Right lobe of liver (tissue), 6 donors: Measurements from ENCODE around the gene TUBA1B. TPM values are rescaled to one million over a fixed set of nuclear protein-coding genes. Genes with fewer than 3 reads are reported as not detected.

ENCODE experiments used
- ATAC-seq, 4 donors: fragments of 200-7000 bp; cut with Tn5 transposase; one replicate each; pipeline ENCODE4 v1.9.1; 2020; ENCODE audit warnings: mild to moderate bottlenecking in 4 of 4, moderate library complexity in 4 of 4
- DNase-seq, 3 donors: peaks; one replicate each; pipeline ENCODE4 v3.0.0-alpha.2; 2020
- H3K27ac ChIP-seq, 3 donors: fragments of 200-600 bp; one replicate each; pipeline ENCODE4 v1.8.0; 2022
- H3K27me3 ChIP-seq, 2 donors: fragments of 200-600 bp; one replicate each; pipeline ENCODE4 v1.8.0; 2022
- H3K36me3 ChIP-seq, 4 donors: fragments of 200-600 bp; sonication (generic) in 1 of 4; one replicate each; pipeline versions ENCODE4 v1.5.1 to v1.8.0; 2017 to 2022; ENCODE audit warnings: control low read depth in 1 of 4
- H3K4me1 ChIP-seq, 4 donors: fragments of 200-600 bp; sonication (generic) in 1 of 4; one replicate each; pipeline versions ENCODE4 v1.5.1 to v1.8.0; 2017 to 2022; ENCODE audit warnings: control low read depth in 1 of 4
- H3K4me3 ChIP-seq, 3 donors: fragments of 200-600 bp; one replicate each; pipeline ENCODE4 v1.8.0; 2022
- H3K9me3 ChIP-seq, 4 donors: fragments of 200-600 bp; sonication (generic) in 1 of 4; one replicate each; pipeline versions ENCODE4 v1.5.1 to v1.8.0; 2017 to 2022; ENCODE audit warnings: control low read depth in 1 of 4
- POLR2A ChIP-seq: fragments of 450-650 bp; IDR thresholded peaks from one replicate; pipeline ENCODE4 v1.6.1; 2017; ENCODE audit warnings: antibody characterized with exemption, mild to moderate bottlenecking
- WGBS: methylation state at CpG from one replicate; pipeline ENCODE4 v1.1.6; 2018; ENCODE audit warnings: low coverage, low lambda C conversion rate; ENCODE audit not compliant: insufficient coverage; ENCODE audit errors: missing lambda C conversion rate; 5-methylcytosine and 5-hydroxymethylcytosine counted together
- intact Hi-C, 2 donors: fragments of 100-400 bp; cut with DNase I; formaldehyde crosslinking; loops; one replicate each; pipeline versions ENCODE4 v1.11.2 to v1.14.1; 2022
- total RNA-seq, 6 experiments: library from RNA; depleted of rRNA in 2 of 6; stranded (reverse); fragments of >200 nt in 2 of 6; fragmentation: NEBNext Ultra II Directional in 3 of 6; extraction: Animal tissue kit (Norgen Biotek cat#: 25700) in 3 of 6; gene quantifications; one replicate each; pipeline versions ENCODE4 v1.1.0 to v1.2.4, GENCODE V29; 2016 to 2023
- TF ChIP-seq, protein P1 (sequence below), 4 donors: fragments of 200-600 bp in 3 of 4; fragments of 450-650 bp in 1 of 4; IDR thresholded peaks; one replicate each; pipeline versions ENCODE4 v1.5.1 to v1.8.0; 2016 to 2022; ENCODE audit warnings: antibody characterized with exemption in 4 of 4, mild to moderate bottlenecking in 2 of 4
- donor health status: DM: no; HTN: yes; CAD: no.
- donor health status: DM: no; HTN: no; CAD: no.
- donor health status: DM: no; HTN: no; CAD: no.
- donor health status: DM: no; HTN: yes; CAD: no.
- donor health status: DM: no; HTN: yes; CAD: no.

Gene TUBA1B
- total RNA-seq, 6 experiments from 2014 or later: 90.3 to 370 (median 174) TPM

DNA sequence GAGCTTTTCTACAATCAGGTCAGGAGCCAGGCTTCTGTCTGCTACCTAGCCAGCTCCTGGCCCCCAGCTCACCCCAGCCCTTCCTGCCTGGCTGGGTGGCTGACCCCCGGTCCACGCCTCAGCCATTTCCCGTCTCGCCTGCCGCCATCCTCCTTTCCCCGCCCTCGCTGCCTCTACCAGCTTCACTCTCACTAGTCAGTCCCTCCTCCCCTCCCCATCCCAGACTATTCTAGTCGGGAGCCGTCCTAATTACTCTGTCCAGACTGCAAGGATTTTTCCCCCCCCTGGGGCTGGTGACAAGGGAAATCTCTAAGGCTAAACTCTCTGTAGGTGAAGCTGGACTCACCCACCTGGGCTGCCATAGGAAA is 37.4 kb downstream of the TUBA1B start:
- no peak for DNase-seq

DNA sequence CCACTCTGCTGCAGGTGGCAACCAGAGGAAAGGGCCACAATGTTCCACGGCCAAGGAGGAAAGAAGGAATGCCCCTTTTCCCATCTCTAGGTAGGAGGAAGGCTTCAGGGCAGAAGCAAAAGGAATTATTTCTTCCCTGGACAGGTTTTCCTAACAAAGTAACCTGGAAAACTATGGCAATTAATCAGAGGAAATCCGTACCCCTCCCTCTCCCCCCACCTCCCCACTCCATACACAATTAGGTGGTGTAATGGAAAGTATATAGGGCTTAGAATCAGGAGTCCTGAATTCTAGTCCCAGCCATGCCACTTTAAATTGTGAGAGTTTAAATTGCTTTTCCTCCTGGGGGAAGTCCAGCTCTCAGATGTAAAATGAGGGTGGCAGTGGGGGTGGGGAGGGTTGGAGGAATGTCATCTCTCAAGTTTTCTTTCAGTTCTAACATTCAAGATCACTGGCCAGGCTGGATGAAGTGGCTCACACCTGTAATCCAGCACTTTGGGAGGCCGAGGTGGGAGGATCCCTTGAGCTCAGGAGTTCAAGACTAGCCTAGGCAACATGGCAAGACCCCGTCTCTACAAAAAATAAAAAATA is 38.3 kb downstream of the TUBA1B start:
- Histone ChIP-seq H3K36me3 (peaks cover 0 to 9% (median 2%) of the 10 kb centered on the region in 4 donors), H3K4me1 (peaks cover 0 to 31% (median 0%) of the 10 kb centered on the region in 4 donors), H3K27ac (no peak overlapping the region), H3K9me3 (no peaks in the 10 kb centered on the region), H3K4me3 (no peak overlapping the region), H3K27me3 (peaks cover 0 to 16% of the 10 kb centered on the region in 2 donors)
- no peak for TF ChIP-seq POLR2A
- TF ChIP-seq, protein P1, sequence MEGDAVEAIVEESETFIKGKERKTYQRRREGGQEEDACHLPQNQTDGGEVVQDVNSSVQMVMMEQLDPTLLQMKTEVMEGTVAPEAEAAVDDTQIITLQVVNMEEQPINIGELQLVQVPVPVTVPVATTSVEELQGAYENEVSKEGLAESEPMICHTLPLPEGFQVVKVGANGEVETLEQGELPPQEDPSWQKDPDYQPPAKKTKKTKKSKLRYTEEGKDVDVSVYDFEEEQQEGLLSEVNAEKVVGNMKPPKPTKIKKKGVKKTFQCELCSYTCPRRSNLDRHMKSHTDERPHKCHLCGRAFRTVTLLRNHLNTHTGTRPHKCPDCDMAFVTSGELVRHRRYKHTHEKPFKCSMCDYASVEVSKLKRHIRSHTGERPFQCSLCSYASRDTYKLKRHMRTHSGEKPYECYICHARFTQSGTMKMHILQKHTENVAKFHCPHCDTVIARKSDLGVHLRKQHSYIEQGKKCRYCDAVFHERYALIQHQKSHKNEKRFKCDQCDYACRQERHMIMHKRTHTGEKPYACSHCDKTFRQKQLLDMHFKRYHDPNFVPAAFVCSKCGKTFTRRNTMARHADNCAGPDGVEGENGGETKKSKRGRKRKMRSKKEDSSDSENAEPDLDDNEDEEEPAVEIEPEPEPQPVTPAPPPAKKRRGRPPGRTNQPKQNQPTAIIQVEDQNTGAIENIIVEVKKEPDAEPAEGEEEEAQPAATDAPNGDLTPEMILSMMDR (IDR thresholded peaks at IDR 0.05): no peak
- ATAC-seq: no peak
- no peak for DNase-seq
- WGBS: 37% methylated on average over 3 of the region's 4 CpGs
- intact Hi-C loops: no loop called here

More for the DNA sequence above, 37.4 kb downstream of the TUBA1B start:
- no peaks in the 10 kb centered on the region for H3K9me3 ChIP-seq
- intact Hi-C loops: no loop called here
- peak in 3 of 4 donors; percentile 6 to 19 (median 13) for ATAC-seq
- peaks cover 0 to 16% (median 4%) of the 10 kb centered on the region in 4 donors for H3K36me3 ChIP-seq
- H3K4me1 ChIP-seq: peaks cover 0 to 28% (median 0%) of the 10 kb centered on the region in 4 donors
- no peak overlapping the region for H3K4me3 ChIP-seq
- peaks cover 0 to 16% of the 10 kb centered on the region in 2 donors for H3K27me3 ChIP-seq
- 2% methylated on average over 8 of the region's 9 CpGs for WGBS
- TF ChIP-seq, protein P1 (IDR thresholded peaks at IDR 0.05): no peak
- no peak for TF ChIP-seq POLR2A
- H3K27ac ChIP-seq: no peak overlapping the region

DNA sequence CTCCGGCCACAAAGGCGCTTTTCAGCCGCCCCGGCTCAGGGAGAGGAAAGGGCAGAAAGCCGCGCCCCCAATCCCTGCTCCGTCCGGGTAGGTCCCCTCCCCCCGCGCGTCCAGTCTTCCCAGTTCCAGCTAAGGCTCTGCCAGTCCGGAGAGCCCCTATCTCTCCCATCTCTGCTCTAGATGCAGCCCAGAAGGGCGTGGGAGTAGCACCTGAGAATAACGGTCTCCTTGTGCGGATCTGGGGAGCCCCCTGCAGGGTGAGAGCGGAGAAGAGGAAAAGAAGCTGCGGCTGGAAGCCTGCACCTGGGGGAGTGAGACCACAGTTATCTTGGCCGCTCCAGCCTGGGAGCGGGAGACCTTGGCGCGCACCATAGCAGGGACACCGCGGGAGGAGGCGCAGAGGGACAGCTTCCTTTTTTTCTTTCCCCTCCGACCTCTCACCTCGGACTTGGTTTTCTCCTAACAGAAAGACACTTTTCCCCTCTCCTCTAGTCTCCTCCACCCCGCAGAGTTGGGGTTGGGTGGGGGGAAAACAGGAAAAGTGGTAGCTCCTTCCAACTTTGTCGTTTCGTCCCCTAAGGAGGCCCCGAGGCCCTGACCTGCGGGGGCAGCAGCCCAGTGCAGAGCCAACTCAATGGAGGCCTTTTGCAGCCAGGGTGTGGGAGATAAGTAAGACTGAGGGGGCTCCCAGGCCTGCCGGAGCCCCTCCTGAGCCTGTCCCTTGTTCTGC is 38.9 kb downstream of the TUBA1B start:
- peaks cover 0 to 16% of the 10 kb centered on the region in 2 donors for H3K27me3 ChIP-seq
- TF ChIP-seq, protein P1 (IDR thresholded peaks at IDR 0.05): peak in 3 of 4 donors; percentile 18 to 27 (median 21)
- TF ChIP-seq POLR2A: no peak
- ATAC-seq (peak in 3 of 4 donors; percentile 16 to 21 (median 18)), DNase-seq (peak in 2 of 3 donors; percentile 34 to 59)
- H3K4me1 ChIP-seq: peaks cover 0 to 31% (median 0%) of the 10 kb centered on the region in 4 donors
- WGBS: 0% methylated on average over 4 of the region's 32 CpGs
- peaks cover 0 to 4% (median 2%) of the 10 kb centered on the region in 4 donors for H3K36me3 ChIP-seq
- no peaks in the 10 kb centered on the region for H3K9me3 ChIP-seq
- H3K27ac ChIP-seq: no peak overlapping the region
- intact Hi-C loops: no loop called here
- no peak overlapping the region for H3K4me3 ChIP-seq

DNA sequence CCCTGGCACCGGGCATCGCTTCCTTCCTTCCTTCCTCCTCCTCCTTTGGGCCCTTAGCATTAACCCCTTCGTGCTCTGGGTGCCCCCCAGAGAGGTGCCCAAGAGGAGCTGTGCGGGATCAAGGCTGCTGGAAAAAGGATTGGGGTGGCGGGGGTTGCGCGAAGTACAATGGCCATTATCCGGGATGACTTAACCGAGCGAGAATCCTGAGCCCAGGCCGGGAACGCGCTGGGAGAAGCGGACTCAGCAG is 39.4 kb downstream of the TUBA1B start:
- Histone ChIP-seq H3K4me3 (no peak overlapping the region), H3K9me3 (no peaks in the 10 kb centered on the region), H3K36me3 (no peaks in the 10 kb centered on the region), H3K27ac (no peak overlapping the region), H3K27me3 (peaks cover 0 to 16% of the 10 kb centered on the region in 2 donors), H3K4me1 (peaks cover 0 to 31% (median 0%) of the 10 kb centered on the region in 4 donors)
- ATAC-seq (no peak), DNase-seq (no peak)
- intact Hi-C loops: no loop called here
- no peak for TF ChIP-seq POLR2A
- TF ChIP-seq, protein P1 (IDR thresholded peaks at IDR 0.05): no peak
- 3% methylated on average over 11 of the region's 14 CpGs for WGBS
